H1 (cell line): ENCODE data around the gene GYPC. TPM values are rescaled to one million over a fixed set of nuclear protein-coding genes. Genes with fewer than 3 reads are reported as not detected.

Source experiments
- ATF2 ChIP-seq: IDR thresholded peaks from 2 replicates; pipeline ENCODE4 v1.6.1; 2012; ENCODE audit warnings: low read length, inconsistent platforms
- polyA plus RNA-seq, 7 experiments: library from polyadenylated mRNA; depleted of rRNA in 3 of 7; stranded (reverse) in 5 of 7; unstranded in 2 of 7; fragments of >200 nt in 5 of 7; fragments of 200-250 nt in 2 of 7; gene quantifications; 1 replicate in 5 of 7; 2 replicates in 1 of 7; 4 replicates in 1 of 7; pipeline versions ENCODE4 v1.2.1 to v1.2.3, GENCODE V29; 2011 to 2013; ENCODE audit warnings: missing spikeins in 2 of 7, mixed read lengths in 2 of 7
- total RNA-seq: library from RNA; stranded (reverse); fragmentation: NEBNext Ultra II Directional; extraction: Animal tissue kit (Norgen Biotek cat#: 25700); gene quantifications from 2 replicates; pipeline ENCODE4 v1.2.1, GENCODE V29; 2021

Gene GYPC
- total and polyA plus RNA-seq, 2 of the 8 experiments (the other 6 are each of a cell fraction or from before 2014, with no cell fraction given): 26.8 to 53.6 TPM

DNA sequence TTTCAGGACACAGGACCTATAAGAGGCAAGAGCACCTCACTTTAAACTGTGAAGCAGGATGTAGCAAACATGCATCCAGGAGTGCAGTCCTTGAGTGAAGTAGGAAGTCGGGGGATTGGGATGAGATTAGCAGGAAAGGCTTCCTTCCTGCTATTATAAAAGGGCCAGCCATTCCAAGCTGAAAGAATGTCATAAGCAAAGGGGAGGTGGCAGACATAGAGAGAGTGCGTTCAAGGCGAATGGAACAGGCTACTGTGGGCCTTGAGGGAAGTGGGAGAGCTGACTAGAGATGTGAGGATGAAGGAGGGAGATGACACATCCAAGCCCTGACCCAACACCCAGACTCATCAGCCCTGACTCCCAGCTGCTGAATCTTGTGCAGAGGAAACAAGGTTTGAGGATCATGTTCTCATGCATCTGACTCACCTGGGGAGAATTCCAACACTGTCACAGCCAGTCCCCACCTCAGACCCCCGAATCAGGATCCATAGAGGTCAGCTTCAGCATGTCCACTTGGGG lies 63.9 kb downstream of the GYPC start (continued):
- TF ChIP-seq ATF2: no peak
